ENCODE measurements around the gene UNC50. TPM values are rescaled to one million over a fixed set of nuclear protein-coding genes. Genes with fewer than 3 reads are reported as not detected.
"Not testable (repeated sequence)": the region's sequence is repeated elsewhere in the genome, so short reads cannot be mapped to it uniquely, and the experiment has no call there.

UNC50 gene
- total RNA-seq, 2 donors from 2014 or later, result 30.9 to 53.7 TPM

DNA sequence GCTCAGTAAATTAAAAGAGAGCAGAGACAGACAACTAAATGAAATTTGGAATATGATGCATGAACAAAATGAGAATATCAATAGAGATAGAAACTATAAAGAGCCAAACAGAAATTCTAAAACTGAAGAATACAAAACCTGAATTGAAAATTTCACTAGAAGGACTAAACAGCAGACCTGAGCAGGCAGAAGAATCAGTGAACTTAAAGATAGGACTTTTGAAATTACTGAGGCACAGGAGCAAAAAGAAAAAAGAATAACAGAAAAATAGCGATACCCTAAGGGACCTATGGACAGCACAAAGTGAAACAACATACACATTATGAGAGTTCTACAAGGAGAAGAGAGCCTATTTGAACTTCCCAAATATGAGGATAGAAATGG is 41.6 kb downstream of the UNC50 start:
- H3K27me3 ChIP-seq, result no peaks in the 10 kb centered on the region
- intact Hi-C loops (cut with DNase I), result loop anchor here (2.0 to 10.0 kb wide), 2 partner anchors 187 to 415 kb away; no protein-coding TSS in a partner anchor

DNA sequence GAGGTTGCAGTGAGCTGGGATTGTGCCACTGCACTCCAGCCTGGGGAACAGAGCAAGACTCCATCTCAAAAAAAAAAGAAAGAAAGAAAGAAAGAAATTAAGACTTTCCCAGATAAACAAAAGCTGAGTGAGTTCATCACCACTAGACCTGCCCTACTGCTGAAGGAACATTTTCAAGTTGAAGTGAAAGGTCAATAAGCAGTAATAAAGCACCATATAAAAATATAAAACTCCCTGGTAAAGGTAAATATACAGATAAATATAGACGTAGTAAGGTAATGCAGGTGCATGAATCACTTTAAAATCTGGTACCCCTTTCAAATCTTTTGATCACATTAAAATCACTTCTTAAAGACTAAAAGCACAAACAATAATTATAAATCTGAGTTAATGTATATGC is 42.6 kb downstream of the UNC50 start:
- Histone ChIP-seq H3K27ac (no peak overlapping the region), H3K27me3 (no peaks in the 10 kb centered on the region), H3K9me3 (no peaks in the 10 kb centered on the region), H3K4me1 (peaks cover 16% of the 10 kb centered on the region), H3K4me3 (no peak overlapping the region), H3K36me3 (replicated peaks in 1 of 2; ENCODE audit: insufficient read depth in 1 of 2, low read depth in 2 of 2) (peaks cover 0 to 2% of the 10 kb centered on the region in 2 donors)
- WGBS, 2 donors, result 58 to 68% methylated on average over 1 of the region's 1 CpG
- intact Hi-C loops (cut with DNase I), result loop anchor here (2.0 kb wide), 1 partner anchor 186 kb away; no protein-coding TSS in a partner anchor
- no peak for DNase-seq
- ATAC-seq, result no peak
- TF ChIP-seq CTCF (IDR thresholded peaks at IDR 0.05) (no peak), POLR2A (IDR thresholded peaks at IDR 0.05) (no peak)

More for the DNA sequence above, 41.6 kb downstream of the UNC50 start:
- 92 to 95% methylated on average over 1 of the region's 1 CpG for WGBS, 2 donors
- H3K4me3 ChIP-seq, result no peak overlapping the region
- TF ChIP-seq POLR2A (IDR thresholded peaks at IDR 0.05) (no peak), CTCF (IDR thresholded peaks at IDR 0.05) (no peak)
- no peaks in the 10 kb centered on the region for H3K9me3 ChIP-seq
- H3K27ac ChIP-seq, result no peak overlapping the region
- peaks cover 0 to 2% of the 10 kb centered on the region in 2 donors for H3K36me3 ChIP-seq (replicated peaks in 1 of 2; ENCODE audit: insufficient read depth in 1 of 2, low read depth in 2 of 2)
- H3K4me1 ChIP-seq, result peaks cover 16% of the 10 kb centered on the region
- ATAC-seq (no peak), DNase-seq (no peak)

- no peak for TF ChIP-seq CTCF (IDR thresholded peaks at IDR 0.05)
- WGBS, 2 donors, result 88 to 93% methylated on average over 3 of the region's 3 CpGs
- H3K36me3 ChIP-seq (replicated peaks in 1 of 2; ENCODE audit: insufficient read depth in 1 of 2, low read depth in 2 of 2), result peaks cover 0 to 2% of the 10 kb centered on the region in 2 donors
- H3K27me3 ChIP-seq, result no peaks in the 10 kb centered on the region
- H3K27ac ChIP-seq, result no peak overlapping the region
- peaks cover 8% of the 10 kb centered on the region for H3K4me1 ChIP-seq
- no peak overlapping the region for H3K4me3 ChIP-seq
- no peak for ATAC-seq
- intact Hi-C loops (cut with DNase I), result no loop called here
- DNase-seq, result no peak
- H3K9me3 ChIP-seq, result no peaks in the 10 kb centered on the region
Observed at GRCh38 chr2:98654699-98655495, 46.5 kb downstream of the UNC50 start.

DNA sequence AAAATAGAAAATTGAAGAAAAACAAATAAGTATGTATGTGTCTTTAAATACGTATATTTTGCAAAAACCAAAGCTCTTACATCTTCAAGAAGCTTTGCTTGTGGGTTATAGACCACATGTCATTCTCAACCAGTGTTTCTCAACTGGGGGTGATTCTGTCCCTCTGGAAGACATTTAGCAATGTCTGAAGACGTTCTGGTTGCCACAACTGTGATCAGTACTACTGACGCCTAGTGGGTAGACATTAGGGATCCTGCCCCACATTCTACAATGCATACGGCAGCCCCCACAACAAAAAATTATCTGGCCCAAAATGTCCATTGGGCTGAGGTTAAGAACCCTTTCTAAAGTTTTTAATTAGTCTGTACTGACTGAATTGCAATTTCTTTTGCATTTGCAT is 48.4 kb downstream of the UNC50 start:
- H3K27ac ChIP-seq, result no peak overlapping the region
- H3K4me3 ChIP-seq, result no peak overlapping the region
- no peak for TF ChIP-seq POLR2A (IDR thresholded peaks at IDR 0.05)
- DNase-seq, result no peak
- no peaks in the 10 kb centered on the region for H3K9me3 ChIP-seq
- no peak for ATAC-seq
- peaks cover 0 to 2% of the 10 kb centered on the region in 2 donors for H3K36me3 ChIP-seq (replicated peaks in 1 of 2; ENCODE audit: insufficient read depth in 1 of 2, low read depth in 2 of 2)
- intact Hi-C loops (cut with DNase I), result no loop called here
- no peaks in the 10 kb centered on the region for H3K27me3 ChIP-seq
- WGBS, 2 donors, result 75 to 79% methylated on average over 4 of the region's 4 CpGs
- H3K4me1 ChIP-seq, result peaks cover 7% of the 10 kb centered on the region

DNA sequence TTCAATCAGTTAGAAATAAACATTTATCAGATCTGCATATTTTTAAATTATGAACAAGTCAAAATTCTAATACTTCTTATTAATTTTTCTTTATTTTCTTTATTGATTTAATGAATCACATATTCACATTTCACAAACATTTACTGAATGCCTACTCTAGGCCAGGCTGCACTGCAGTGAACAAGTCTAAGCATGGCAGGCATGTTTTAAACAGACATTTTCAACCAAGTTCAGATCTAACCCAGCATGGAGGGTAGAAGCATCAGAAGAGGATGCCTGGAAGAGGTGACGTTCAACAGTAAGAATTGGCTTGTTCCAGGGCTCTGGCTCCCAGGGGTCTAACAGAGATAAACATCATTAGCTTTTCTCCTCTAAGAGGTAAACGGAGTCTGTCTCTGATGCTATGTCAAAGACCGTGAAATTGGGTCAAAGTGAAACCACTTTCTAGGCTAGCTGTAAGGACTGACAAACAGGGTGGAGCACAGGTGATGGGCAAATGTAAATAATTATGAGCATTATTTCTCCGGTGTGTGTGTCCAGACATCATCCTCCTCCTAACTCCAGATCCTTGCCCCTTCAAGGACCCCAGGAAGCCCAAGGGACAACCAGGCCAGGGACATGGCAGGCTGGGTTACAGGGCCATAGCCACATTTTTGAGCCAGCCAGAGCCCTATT is 50.6 kb downstream of the UNC50 start:
- Histone ChIP-seq H3K27me3 (no peaks in the 10 kb centered on the region), H3K4me3 (no peak overlapping the region), H3K36me3 (replicated peaks in 1 of 2; ENCODE audit: insufficient read depth in 1 of 2, low read depth in 2 of 2) (peaks cover 0 to 2% of the 10 kb centered on the region in 2 donors), H3K4me1 (peaks cover under 1% of the 10 kb centered on the region), H3K27ac (peak overlapping the region in 1 of 4 donors; percentile 5), H3K9me3 (no peaks in the 10 kb centered on the region)
- intact Hi-C loops (cut with DNase I), result no loop called here
- WGBS, 2 donors, result 95 to 97% methylated on average over 4 of the region's 4 CpGs
- ATAC-seq (no peak), DNase-seq (no peak)
- TF ChIP-seq POLR2A (IDR thresholded peaks at IDR 0.05) (no peak), CTCF (IDR thresholded peaks at IDR 0.05) (no peak)

GRCh38 chr2:98659491-98659840 is 51.1 kb downstream of the UNC50 start:
- H3K4me1 ChIP-seq; ATAC-seq; H3K36me3 ChIP-seq (replicated peaks in 1 of 2; ENCODE audit: insufficient read depth in 1 of 2, low read depth in 2 of 2); H3K4me3 ChIP-seq; DNase-seq; intact Hi-C loops (cut with DNase I); H3K9me3 ChIP-seq; H3K27me3 ChIP-seq: not testable (repeated sequence)
- WGBS, 2 donors, result 88 to 96% methylated on average over 1 to 3 of the region's 3 CpGs
- peak overlapping the region in 1 of 4 donors; percentile 5 for H3K27ac ChIP-seq

Data from body of pancreas (tissue), 4 donors.